Hepatocyte (in vitro differentiated cells): ENCODE results near the gene HCN3.

Experiments
- CTCF ChIP-seq: fragments of 200-600 bp; sonication (generic); IDR thresholded peaks from 2 replicates; pipeline ENCODE4 v1.5.1; 2016; ENCODE audit warnings: antibody characterized with exemption, mild to moderate bottlenecking; ENCODE audit not compliant: poor library complexity
- EZH2 ChIP-seq: fragments of 200-600 bp; sonication (generic); IDR thresholded peaks from 2 replicates; pipeline ENCODE4 v1.6.1; 2016; ENCODE audit warnings: antibody characterized with exemption, mild to moderate bottlenecking, borderline replicate concordance
- EZH2phosphoT487 ChIP-seq: fragments of 200-600 bp; sonication (generic); IDR thresholded peaks from one replicate; pipeline ENCODE4 v1.6.1; 2018; ENCODE audit warnings: antibody characterized with exemption, mild to moderate bottlenecking, low read depth, moderate library complexity; ENCODE audit not compliant: unreplicated experiment, severe bottlenecking

GRCh38 chr1:155254228-155254713 is 23.0 kb upstream of the HCN3 start:
- TF ChIP-seq CTCF (no peak), EZH2phosphoT487 (no peak), EZH2 (no peak)
